ENCODE results near the gene USP14.

DNA sequence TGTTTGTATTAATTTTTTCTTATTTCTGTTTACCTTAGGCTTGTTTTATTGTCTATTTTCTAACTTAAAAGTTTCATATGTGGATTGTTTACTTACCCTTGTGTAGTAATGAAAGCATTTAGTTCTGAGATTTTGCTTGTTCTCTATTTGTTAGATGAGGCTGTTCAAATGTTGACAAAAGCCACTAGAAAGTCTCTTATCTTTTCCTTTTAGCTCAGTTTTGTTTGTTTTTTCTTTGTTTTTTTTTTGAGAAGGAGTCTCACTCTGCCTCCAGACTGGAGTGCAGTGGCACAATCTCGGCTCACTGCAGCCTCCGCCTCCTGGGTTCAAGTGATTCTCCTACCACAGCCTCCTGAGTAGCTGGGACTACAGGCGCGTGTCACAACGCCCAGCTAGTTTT is 30.9 kb downstream of the USP14 start:
- TF ChIP-seq, protein P1, sequence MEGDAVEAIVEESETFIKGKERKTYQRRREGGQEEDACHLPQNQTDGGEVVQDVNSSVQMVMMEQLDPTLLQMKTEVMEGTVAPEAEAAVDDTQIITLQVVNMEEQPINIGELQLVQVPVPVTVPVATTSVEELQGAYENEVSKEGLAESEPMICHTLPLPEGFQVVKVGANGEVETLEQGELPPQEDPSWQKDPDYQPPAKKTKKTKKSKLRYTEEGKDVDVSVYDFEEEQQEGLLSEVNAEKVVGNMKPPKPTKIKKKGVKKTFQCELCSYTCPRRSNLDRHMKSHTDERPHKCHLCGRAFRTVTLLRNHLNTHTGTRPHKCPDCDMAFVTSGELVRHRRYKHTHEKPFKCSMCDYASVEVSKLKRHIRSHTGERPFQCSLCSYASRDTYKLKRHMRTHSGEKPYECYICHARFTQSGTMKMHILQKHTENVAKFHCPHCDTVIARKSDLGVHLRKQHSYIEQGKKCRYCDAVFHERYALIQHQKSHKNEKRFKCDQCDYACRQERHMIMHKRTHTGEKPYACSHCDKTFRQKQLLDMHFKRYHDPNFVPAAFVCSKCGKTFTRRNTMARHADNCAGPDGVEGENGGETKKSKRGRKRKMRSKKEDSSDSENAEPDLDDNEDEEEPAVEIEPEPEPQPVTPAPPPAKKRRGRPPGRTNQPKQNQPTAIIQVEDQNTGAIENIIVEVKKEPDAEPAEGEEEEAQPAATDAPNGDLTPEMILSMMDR (IDR thresholded peaks at IDR 0.05) = no peak
- TF ChIP-seq POLR2A (IDR thresholded peaks at IDR 0.05) (no peak), EP300 (IDR thresholded peaks at IDR 0.05) (no peak), POLR2AphosphoS5 (IDR thresholded peaks at IDR 0.05) (no peak)

Measured in upper lobe of left lung (tissue), 4 donors.